Measurements from ENCODE around the gene NXN.
"Not testable (repeated sequence)": the region's sequence is repeated elsewhere in the genome, so short reads cannot be mapped to it uniquely, and the experiment has no call there.

Gene NXN

DNA sequence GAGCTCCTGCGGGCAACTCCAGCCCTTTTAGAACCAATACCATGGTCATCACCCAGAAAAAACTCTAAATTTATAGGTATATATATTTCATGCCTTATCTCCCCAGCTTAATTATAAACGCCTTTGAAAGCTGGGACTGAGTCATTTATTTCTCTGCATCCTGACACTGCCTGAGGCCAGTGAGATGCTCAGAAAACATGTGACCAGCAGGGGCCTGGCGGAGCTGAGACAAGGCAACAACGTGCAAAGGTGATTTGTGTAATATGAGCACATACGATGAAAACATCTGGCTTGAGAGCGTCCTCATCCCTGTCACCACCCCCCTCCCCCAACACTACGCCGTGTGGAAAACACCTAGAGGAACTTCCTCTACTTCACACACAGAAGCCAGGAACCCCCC, 22.7 kb downstream of the NXN start:
- DNase-seq (ENCODE audit: low read depth in 1 of 2, low spot score in 1 of 2): no peak

- DNase-seq (ENCODE audit: low read depth in 1 of 2, low spot score in 1 of 2): no peak
Observed at GRCh38 chr17:954431-955164, 25.0 kb downstream of the NXN start.

- DNase-seq (ENCODE audit: low read depth in 1 of 2, low spot score in 1 of 2): no peak
Observed at GRCh38 chr17:953767-954166, 25.8 kb downstream of the NXN start.

DNA sequence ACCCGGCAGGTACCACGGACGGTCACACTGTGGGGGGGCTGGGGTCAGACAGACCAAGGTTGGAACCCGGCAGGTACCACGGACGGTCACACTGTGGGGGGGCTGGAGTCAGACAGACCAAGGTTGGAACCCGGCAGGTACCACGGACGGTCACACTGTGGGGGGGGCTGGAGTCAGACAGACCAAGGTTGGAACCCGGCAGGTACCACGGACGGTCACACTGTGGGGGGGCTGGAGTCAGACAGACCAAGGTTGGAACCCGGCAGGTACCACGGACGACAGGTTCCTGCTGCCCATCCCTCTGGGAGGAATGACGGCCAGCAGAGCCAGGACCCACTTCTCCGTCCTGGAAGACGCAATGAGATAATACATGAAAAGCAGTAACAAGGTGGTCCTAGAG, 27.0 kb downstream of the NXN start:
- peak in 1 of 2 donors; percentile 4 for DNase-seq (ENCODE audit: low read depth in 1 of 2, low spot score in 1 of 2)

- no peak for DNase-seq (ENCODE audit: low read depth in 1 of 2, low spot score in 1 of 2)
Observed at GRCh38 chr17:951325-952132, 28.0 kb downstream of the NXN start.

DNA sequence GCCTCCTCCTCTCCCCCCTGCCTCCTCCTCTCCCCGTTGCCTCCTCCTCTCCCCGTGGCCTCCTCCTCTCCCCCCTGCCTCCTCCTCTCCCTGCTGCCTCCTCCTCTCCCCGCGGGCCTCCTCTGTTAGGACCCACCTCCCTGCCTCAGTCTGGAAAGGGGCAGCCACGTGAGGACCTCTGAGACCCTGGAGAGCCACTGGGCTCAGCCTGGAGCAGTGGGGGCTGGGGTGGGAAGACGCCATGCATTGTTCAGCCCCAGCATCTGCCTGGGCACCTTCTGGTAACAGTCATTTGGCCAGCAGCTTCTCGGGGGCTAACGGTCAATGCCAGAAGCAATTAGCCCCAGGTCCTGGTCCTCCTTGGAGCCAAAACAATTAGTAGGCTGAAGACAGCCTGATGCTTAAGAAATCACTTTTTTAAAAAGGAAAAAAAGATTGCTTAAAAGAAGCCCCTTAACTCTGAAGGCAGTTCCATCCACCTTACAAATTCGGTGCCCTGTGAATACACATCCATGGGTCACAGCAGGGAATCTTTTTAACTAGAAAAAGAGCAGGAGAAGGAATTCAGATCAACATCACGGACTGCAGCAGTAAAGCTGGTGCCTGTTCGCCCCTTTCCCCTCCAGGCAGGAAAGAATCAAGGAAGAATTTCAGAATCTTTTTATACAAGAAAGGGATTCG, 29.8 kb downstream of the NXN start:
- DNase-seq (ENCODE audit: low read depth in 1 of 2, low spot score in 1 of 2): no peak

DNA sequence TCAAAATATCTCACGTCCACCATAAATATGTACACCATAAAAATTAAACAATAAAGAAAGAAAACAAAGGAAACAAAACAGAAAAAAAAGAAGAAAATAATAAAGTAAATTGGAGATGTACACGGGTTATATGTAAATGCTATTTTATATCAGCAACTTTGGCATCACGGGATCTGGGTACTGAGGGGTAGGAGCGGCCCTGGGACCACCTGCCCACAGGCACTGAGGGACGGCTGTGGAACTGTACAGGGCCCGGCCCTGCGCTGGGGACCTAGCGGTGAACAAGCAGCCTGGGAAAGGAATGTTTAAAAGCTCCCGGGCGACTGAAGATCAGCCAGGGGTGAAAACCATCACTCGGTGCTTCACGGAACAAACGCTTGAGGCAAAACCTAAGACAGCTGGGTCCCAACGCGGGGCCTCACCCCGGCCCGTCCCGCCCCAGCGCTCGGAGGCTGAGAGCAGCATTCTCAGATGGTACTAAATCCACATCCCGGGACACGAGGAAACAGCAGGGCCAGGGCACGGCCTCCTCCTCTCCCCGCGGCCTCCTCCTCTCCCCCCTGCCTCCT, 31.2 kb downstream of the NXN start:
- no peak for DNase-seq (ENCODE audit: low read depth in 1 of 2, low spot score in 1 of 2)

DNA sequence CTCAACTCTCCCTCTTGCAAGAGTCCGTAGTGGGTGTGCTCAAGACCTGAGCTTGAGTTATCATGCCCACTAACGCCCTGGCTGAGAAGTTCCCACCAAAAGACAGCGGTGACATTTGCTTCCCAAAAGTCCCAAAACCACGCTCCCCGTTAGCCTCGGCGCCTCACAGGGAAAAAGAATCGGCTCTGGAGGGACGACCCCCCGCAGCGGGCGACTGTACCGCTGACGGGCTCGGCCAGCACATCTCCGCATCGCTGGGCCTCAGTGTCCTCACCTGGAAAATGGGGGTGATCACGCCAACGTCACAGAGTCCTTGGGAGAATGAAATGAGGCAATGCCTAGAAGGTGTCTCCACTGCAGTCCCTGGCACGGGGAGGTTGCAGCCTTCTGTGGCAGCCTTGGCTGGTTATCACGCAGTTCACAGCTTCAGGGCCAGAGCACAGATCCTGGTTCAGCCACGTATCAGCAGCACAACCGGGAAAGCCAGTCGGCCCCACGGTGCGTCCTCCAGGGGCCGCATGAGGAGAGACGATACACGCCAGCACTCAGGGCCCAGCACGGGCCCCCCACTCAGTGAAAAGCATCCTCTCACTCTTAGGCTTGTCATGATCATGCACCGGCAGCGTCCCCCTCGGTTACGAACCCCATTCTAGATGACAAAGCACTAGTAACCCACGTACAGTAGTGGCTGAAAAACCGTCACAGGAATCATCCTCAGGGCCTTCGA, 32.9 kb downstream of the NXN start:
- DNase-seq (ENCODE audit: low read depth in 1 of 2, low spot score in 1 of 2): no peak

DNA sequence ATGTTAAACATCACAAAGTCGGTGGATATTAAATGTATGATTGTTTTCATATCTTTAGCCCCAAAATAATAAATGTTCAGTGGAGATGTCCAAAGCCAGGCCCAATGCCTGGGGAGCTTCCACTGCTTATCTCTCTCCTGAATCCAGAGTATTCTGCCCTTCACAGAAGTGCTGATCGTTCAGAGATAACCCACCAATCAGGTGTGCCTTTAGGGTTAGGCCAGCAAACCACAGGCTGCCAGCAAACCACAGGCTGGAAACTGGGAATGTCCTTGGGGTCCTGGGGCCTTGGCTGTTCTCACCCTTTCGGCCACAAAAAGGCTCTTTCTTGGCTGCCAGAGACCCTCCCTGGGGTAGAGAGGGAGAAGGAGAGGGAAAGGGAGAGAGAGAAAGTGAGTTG, 33.9 kb downstream of the NXN start:
- DNase-seq (ENCODE audit: low read depth in 1 of 2, low spot score in 1 of 2): no peak

DNA sequence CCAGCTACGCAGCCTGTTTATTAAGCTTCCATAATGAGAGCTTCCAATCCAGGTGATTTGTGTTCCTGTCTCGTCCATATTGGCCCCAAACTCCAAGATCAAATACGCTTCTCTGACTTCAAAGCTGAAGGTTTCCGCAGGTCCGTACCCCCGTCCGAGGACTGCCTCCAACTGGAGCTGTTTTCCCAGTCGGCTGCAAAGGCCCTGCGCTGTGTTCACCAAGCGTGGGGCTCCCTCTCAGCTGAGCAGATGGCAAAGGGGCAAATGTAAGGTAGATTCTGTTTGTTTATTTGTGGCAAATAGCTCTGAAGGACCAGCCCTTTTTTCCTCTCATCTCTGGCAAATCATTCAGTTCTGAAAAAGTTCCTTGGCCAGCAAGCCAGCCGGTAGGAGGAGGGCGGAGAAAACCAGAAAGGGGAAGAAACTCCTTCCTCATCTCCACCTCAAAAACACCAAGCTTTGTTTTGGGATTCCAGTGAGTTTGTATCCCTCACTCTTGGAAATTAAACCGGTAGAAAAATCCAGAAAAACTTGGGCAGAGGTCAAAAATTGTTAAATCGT, 35.2 kb downstream of the NXN start:
- DNase-seq (ENCODE audit: low read depth in 1 of 2, low spot score in 1 of 2): no peak

DNA sequence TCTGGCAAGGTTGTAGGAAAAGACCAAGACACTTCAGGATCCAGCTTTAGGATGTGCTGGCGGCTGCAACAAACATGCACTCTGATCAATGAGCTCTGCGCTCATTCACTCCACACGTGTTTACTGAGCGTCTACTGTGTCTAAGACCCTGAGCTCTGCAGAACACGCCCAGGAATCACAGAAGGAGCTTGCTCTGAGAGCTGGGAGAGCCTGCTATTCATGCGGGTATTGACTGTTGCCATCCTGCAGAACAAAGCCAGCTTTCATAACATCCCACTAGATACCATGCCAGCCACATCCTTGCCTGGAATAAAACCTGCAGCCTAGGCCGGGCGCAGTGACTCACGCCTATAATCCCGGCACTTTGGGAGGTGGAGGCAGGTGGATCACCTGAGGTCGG, 44.1 kb downstream of the NXN start:
- DNase-seq (ENCODE audit: low read depth in 1 of 2, low spot score in 1 of 2): no peak

DNA sequence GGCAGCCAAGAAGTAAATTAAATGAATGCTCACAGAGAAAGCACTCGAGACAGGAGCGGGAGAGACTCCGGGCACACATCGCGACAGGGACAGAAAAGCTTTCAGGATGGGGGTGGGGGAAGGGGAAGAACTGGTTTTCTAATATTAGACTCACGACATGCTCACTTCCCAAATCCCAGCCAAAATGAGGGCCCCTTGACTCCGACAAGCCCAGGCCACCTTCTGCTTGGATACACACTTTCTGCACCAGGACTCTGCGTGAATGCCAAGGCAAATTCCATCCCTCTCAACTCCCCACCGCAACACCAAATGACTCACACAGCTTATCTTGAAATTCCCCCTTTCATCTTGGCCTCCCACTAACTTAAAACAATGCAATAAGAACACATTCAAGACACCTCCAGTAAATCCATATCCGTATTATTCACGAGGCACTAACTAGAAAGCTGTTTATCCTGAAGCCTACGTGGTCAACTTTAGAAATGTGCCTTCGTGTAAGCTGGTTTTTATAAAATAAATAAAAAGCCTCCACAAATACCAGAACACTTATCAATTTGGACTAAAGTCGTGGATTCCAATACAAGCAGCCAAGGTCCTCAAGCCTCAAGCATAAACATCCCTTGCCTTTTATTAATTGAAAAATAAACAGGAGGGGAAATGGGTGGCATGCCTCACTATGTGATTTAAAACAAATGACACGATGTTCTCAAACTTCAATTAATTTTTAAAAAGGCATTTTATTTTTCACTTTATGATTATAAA, 46.1 kb downstream of the NXN start:
- no peak for DNase-seq (ENCODE audit: low read depth in 1 of 2, low spot score in 1 of 2)

DNA sequence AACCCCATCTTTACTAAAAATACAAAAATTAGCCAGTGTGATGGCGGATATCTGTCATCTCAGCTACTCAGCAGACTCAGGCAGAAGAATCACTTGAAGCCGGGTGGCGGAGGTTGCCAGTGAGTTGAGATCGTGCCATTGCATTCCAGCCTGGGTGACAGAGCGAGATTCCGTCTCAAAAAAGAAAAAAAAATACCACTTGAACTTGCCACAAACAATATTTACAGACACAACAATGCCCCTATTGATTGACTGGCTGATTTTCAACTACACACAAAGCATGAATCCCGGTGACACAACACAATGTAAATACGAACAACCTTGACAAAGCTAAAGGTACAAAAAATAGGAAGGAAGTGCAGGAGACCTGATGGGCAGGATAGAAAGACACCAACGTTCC, 49.3 kb downstream of the NXN start:
- no peak for DNase-seq (ENCODE audit: low read depth in 1 of 2, low spot score in 1 of 2)

GRCh38 chr17:929586-929985, 50.0 kb downstream of the NXN start:
- DNase-seq (ENCODE audit: low read depth in 1 of 2, low spot score in 1 of 2): no peak

DNA sequence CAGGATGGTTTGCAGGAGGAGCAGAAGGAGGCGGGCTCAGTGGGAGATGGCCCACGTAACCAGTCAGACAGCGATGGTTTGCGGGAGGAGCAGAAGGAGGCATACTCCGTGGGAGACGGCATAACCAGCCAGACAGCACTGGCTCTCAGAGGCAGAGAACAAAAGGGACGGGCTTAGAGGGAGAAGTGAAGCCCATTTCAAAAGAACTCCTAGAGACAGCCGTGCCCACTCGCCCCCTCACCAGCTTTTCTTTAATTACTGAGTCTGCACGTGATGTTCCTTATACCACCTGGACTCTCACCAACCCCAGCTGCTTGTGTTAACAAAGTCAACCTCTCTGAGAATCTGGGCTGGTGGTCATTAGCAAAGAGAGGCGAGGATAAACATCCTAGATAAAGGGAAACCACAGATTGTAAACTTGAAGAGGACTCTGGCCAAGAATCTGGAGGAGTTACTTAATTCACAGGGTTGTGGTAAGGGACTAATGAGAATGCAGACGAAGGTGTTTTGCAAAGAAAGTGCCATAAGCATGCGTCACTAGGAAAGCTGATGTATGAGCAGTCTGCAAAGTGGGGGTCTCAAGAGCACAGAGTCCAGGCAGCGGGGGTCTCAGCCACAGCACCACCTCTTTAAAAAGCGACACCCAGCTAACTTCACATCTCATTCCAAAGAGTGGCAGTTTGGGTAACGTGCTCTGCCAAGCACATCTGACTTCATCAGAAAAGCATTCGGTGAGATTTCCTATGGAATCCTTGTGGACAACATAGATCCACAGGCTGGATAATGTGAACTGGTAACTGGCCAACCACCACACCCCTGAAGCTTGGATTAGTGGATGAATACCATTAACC, 51.7 kb downstream of the NXN start:
- DNase-seq (ENCODE audit: low read depth in 1 of 2, low spot score in 1 of 2): no peak

DNA sequence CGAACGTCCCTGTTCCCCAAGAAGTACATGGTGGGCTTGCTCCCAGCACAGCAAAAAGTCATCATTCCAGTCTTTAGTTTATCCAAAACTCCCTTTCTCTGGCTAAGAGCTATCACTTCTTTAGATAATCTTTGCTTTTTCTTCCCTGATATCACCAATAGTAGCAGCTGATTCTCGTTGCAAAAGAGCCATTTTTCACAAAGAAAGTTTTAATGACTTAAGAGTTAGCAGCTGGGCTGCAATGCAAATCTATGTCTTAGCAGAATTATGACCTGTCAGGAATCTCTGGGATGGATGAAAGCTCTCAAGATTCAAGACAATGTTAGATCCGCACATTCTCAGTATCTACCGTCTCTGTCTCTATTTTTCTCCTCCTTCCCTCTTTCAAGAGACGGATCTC, 53.8 kb downstream of the NXN start:
- no peak for DNase-seq (ENCODE audit: low read depth in 1 of 2, low spot score in 1 of 2)

DNA sequence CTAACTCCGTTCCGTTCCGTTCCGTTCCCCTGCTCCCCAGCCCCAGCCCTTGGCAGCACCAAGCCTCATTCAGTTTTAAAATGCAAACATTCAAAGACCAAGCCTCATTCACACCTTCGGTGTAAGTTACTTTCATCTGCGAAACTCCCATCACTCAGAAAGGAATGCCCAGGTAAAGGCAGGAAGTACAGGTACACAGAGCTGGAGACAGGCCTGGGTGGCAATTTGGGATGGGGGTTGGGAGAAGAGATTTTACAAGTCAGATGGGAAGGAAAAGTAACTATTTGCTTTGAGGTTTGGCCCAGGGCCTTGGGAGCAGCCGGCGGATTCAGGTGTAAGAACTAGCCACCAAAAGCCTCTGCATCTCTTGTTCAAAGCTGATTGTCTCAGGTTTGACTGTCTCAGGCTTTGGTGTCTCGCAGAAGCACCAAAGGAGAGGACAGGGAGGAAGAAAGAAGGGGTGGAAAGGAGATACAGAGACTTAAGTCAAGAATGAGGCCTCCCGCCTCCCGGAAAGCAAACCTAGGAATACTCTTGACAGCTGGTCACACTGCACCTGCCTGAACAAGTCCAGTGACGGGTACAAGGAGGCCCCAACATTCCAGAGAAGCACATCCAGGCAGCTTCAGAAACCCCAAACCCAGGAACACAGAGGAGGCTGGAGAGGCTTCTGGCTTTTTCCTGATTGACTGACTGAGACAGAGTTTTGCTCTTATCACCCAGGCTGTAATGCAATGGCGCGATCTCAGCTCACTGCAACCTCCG, 54.7 kb downstream of the NXN start:
- DNase-seq (ENCODE audit: low read depth in 1 of 2, low spot score in 1 of 2): no peak

DNA sequence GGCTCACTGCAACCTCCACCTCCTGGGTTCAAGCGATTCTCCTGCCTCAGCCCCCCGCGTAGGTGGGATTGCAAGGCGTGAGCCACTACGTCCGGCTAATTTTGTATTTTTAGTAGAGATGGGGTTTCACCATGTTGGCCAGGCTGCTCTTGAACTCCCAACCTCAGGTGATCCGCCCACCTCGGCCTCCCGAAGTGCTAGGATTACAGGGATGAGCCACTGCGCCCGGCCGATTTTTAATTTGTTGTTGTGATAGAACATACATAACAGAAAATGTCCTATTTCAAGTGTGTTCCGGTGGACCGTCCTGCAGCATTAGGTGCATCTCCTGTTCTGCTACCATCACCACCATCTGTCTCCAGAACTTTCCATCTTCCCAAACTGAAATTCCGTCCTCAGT, 55.3 kb downstream of the NXN start:
- not testable (repeated sequence) for DNase-seq (ENCODE audit: low read depth in 1 of 2, low spot score in 1 of 2)
